ENCODE results near the gene FNDC3B. TPM values are rescaled to one million over a fixed set of nuclear protein-coding genes. Genes with fewer than 3 reads are reported as not detected.

The FNDC3B gene
- total RNA-seq, 1 experiment from 2014 or later, result 173 TPM

DNA sequence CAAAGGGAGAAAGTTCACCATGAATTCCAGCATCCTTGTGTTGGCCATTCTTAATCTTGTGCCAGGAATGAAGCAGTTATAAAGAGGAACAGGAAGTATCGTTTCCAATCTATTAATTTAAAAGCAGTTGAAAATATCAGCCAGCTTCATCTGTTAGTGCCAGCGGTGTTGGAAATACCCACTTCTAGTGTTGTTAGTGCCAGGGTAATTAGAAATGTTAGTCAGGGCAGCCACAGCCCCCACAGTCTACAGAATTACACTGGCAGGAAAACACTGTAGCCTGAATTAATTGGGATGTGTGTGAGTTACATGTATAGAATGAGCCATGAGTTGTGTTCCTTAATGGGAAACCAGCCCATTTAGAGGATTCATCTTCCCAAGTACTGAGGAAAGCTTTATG lies 281.1 kb downstream of the FNDC3B start:
- ChIA-PET POLR2A (no interaction called here), CTCF (no interaction called here)
- BruUV-seq (replicated peaks), result TSS peak; percentile 29
- no peak overlapping the region for H3K27ac ChIP-seq (ENCODE audit: low read length)
- intact Hi-C loops (cut with micrococcal nuclease; ENCODE audit: unreplicated experiment), result no loop called here
- DNase-seq (ENCODE audit: low read depth, low spot score), result no peak
- no peaks in the 10 kb centered on the region for H3K4me1 ChIP-seq (ENCODE audit: control insufficient read depth, insufficient read depth, low read length)
- H3K4me3 ChIP-seq (ENCODE audit: low read depth in 2 of 2, low read length in 2 of 2), result no peak overlapping the region
- ATAC-seq, result no peak
- in situ Hi-C loops (cut with HindIII; ENCODE audit: low pct_unique_long_range_greater_than_20kb, low sequenced_read_pairs), result no loop called here
- H3K27me3 ChIP-seq (ENCODE audit: control insufficient read depth, insufficient read depth, low read length), result no peaks in the 10 kb centered on the region
- no peaks in the 10 kb centered on the region for H3K9me3 ChIP-seq (ENCODE audit: control insufficient read depth, insufficient read depth, low read depth, low read length)
- TF ChIP-seq TCF7L2 (IDR thresholded peaks at IDR 0.05; ENCODE audit: low read depth, low read length) (no peak), POLR2AphosphoS5 (IDR thresholded peaks at IDR 0.05; ENCODE audit: low read depth, low read length) (no peak), SIN3A (IDR thresholded peaks at IDR 0.05; ENCODE audit: borderline replicate concordance, insufficient read depth, low read depth, low read length) (no peak)
- TF ChIP-seq, protein P1, sequence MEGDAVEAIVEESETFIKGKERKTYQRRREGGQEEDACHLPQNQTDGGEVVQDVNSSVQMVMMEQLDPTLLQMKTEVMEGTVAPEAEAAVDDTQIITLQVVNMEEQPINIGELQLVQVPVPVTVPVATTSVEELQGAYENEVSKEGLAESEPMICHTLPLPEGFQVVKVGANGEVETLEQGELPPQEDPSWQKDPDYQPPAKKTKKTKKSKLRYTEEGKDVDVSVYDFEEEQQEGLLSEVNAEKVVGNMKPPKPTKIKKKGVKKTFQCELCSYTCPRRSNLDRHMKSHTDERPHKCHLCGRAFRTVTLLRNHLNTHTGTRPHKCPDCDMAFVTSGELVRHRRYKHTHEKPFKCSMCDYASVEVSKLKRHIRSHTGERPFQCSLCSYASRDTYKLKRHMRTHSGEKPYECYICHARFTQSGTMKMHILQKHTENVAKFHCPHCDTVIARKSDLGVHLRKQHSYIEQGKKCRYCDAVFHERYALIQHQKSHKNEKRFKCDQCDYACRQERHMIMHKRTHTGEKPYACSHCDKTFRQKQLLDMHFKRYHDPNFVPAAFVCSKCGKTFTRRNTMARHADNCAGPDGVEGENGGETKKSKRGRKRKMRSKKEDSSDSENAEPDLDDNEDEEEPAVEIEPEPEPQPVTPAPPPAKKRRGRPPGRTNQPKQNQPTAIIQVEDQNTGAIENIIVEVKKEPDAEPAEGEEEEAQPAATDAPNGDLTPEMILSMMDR (IDR thresholded peaks at IDR 0.05), result no peak
- peaks cover 7% of the 10 kb centered on the region for H3K36me3 ChIP-seq (ENCODE audit: control insufficient read depth, insufficient read depth, low read length)

DNA sequence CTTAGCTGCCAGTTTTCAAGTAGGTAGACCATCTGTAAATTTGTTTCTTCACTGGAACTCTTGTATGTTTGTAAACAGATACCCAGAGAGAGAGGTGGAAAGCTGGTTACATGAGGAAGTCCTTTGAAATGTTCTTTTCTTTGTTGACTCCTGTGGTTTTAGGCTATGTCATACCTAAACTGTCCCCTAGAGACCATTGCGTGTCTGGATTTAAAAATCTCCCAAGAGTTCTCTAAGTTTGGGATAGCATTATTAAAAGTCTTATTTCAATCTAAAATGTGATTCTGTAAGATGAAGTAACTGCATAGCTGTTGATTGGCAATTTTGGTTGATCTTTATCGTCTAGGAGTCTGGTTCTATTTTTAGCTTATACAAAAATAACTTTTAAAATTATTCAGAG lies 281.7 kb downstream of the FNDC3B start:
- Histone ChIP-seq H3K27ac (ENCODE audit: low read length) (no peak overlapping the region), H3K4me3 (ENCODE audit: low read depth in 2 of 2, low read length in 2 of 2) (no peak overlapping the region), H3K36me3 (ENCODE audit: control insufficient read depth, insufficient read depth, low read length) (peaks cover 7% of the 10 kb centered on the region), H3K4me1 (ENCODE audit: control insufficient read depth, insufficient read depth, low read length) (no peaks in the 10 kb centered on the region), H3K9me3 (ENCODE audit: control insufficient read depth, insufficient read depth, low read depth, low read length) (no peaks in the 10 kb centered on the region), H3K27me3 (ENCODE audit: control insufficient read depth, insufficient read depth, low read length) (no peaks in the 10 kb centered on the region)
- BruUV-seq (replicated peaks), result no TSS peak
- DNase-seq (ENCODE audit: low read depth, low spot score) (no peak), ATAC-seq (no peak)
- TF ChIP-seq, protein P2, sequence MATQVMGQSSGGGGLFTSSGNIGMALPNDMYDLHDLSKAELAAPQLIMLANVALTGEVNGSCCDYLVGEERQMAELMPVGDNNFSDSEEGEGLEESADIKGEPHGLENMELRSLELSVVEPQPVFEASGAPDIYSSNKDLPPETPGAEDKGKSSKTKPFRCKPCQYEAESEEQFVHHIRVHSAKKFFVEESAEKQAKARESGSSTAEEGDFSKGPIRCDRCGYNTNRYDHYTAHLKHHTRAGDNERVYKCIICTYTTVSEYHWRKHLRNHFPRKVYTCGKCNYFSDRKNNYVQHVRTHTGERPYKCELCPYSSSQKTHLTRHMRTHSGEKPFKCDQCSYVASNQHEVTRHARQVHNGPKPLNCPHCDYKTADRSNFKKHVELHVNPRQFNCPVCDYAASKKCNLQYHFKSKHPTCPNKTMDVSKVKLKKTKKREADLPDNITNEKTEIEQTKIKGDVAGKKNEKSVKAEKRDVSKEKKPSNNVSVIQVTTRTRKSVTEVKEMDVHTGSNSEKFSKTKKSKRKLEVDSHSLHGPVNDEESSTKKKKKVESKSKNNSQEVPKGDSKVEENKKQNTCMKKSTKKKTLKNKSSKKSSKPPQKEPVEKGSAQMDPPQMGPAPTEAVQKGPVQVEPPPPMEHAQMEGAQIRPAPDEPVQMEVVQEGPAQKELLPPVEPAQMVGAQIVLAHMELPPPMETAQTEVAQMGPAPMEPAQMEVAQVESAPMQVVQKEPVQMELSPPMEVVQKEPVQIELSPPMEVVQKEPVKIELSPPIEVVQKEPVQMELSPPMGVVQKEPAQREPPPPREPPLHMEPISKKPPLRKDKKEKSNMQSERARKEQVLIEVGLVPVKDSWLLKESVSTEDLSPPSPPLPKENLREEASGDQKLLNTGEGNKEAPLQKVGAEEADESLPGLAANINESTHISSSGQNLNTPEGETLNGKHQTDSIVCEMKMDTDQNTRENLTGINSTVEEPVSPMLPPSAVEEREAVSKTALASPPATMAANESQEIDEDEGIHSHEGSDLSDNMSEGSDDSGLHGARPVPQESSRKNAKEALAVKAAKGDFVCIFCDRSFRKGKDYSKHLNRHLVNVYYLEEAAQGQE (IDR thresholded peaks at IDR 0.05; ENCODE audit: insufficient read depth in 1 of 2, low read depth in 2 of 2, low read length in 1 of 2), result no peak
- no peak for TF ChIP-seq TCF7L2 (IDR thresholded peaks at IDR 0.05; ENCODE audit: low read depth, low read length)
- in situ Hi-C loops (cut with HindIII; ENCODE audit: low pct_unique_long_range_greater_than_20kb, low sequenced_read_pairs) (no loop called here), intact Hi-C loops (cut with micrococcal nuclease; ENCODE audit: unreplicated experiment) (no loop called here)
- ChIA-PET POLR2A (no interaction called here), CTCF (interaction anchor here (0.7 kb wide), 1 partner anchor 11 kb away, joined by 3 read pairs; no protein-coding TSS in a partner anchor)

DNA sequence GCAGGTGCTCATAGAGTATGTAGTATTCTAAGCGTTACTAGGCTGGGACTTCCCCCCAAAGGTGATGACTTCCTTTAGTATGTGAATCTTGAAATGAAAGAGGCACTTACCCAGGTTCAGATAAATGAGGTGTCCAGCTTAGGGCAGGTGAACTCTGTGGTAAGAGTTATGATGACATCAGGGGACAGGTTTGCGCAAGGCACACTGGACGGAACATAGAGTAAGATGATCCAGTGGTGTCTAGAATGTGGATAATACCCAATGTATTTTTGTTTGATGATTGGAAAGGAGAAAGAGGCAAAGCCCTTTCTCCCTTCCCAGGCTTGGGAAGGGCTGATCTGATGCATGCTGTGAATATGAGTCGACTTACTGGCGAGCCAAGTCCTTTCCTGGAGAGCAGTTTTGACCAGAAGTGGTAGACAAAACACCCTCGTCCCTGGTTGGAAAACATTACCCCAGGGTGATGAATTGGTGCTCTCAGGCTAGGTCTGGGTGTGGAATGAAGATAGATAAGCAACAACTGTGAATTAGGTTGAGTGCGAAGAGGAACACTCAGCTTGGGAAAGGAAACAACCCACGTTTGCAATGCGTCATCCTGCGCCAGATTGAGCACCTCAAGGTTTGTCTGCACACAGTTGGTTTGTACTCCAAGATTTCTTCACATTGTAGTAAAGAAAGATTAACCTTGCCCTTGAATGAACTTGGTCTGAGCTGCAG lies 284.7 kb downstream of the FNDC3B start:
- TF ChIP-seq, protein P1 (IDR thresholded peaks at IDR 0.05), result no peak
- TF ChIP-seq TCF7L2 (IDR thresholded peaks at IDR 0.05; ENCODE audit: low read depth, low read length) (no peak), SIN3A (IDR thresholded peaks at IDR 0.05; ENCODE audit: borderline replicate concordance, insufficient read depth, low read depth, low read length) (no peak), POLR2AphosphoS5 (IDR thresholded peaks at IDR 0.05; ENCODE audit: low read depth, low read length) (no peak)
- TF ChIP-seq, protein P2 (IDR thresholded peaks at IDR 0.05; ENCODE audit: insufficient read depth in 1 of 2, low read depth in 2 of 2, low read length in 1 of 2), result no peak
- in situ Hi-C loops (cut with HindIII; ENCODE audit: low pct_unique_long_range_greater_than_20kb, low sequenced_read_pairs), result no loop called here
- no peak overlapping the region for H3K4me3 ChIP-seq (ENCODE audit: low read depth in 2 of 2, low read length in 2 of 2)
- H3K27me3 ChIP-seq (ENCODE audit: control insufficient read depth, insufficient read depth, low read length), result no peaks in the 10 kb centered on the region
- no peak for ATAC-seq
- intact Hi-C loops (cut with micrococcal nuclease; ENCODE audit: unreplicated experiment), result no loop called here
- DNase-seq (ENCODE audit: low read depth, low spot score), result no peak
- no peaks in the 10 kb centered on the region for H3K4me1 ChIP-seq (ENCODE audit: control insufficient read depth, insufficient read depth, low read length)
- CTCF ChIA-PET, result interaction anchor here (1.2 kb wide), 1 partner anchor 8 kb away, joined by 3 read pairs; no protein-coding TSS in a partner anchor
- no TSS peak for BruUV-seq (replicated peaks)
- POLR2A ChIA-PET, result no interaction called here
- H3K9me3 ChIP-seq (ENCODE audit: control insufficient read depth, insufficient read depth, low read depth, low read length), result no peaks in the 10 kb centered on the region
- no peak overlapping the region for H3K27ac ChIP-seq (ENCODE audit: low read length)
- H3K36me3 ChIP-seq (ENCODE audit: control insufficient read depth, insufficient read depth, low read length), result peaks cover 7% of the 10 kb centered on the region
